Activated naive CD4-positive, alpha-beta T cell treated with anti-CD3 and anti-CD28 coated beads for 36 hours (primary cell): Measurements from ENCODE around the gene BAIAP3. TPM values are rescaled to one million over a fixed set of nuclear protein-coding genes. Genes with fewer than 3 reads are reported as not detected.
A peak's percentile ranks its signal among the peaks of the same experiment; 100 is the strongest.

Experiments
- CTCF ChIA-PET: fragments of 350-600 bp; sonication (Branson Sonifier 250); formaldehyde crosslinking; loops from one replicate; lab custom pipeline; 2021; ENCODE audit warnings: antibody characterized with exemption; lab: Charles Lee
- DNase-seq: peaks from one replicate; pipeline ENCODE4 v3.0.0-alpha.2; 2020
- H3K27ac Mint-ChIP-seq: one replicate; pipeline ENCODE4 v1.8.0; 2021; ENCODE audit warnings: mild to moderate bottlenecking, mixed read lengths
- H3K27me3 Mint-ChIP-seq: one replicate; pipeline ENCODE4 v1.8.0; 2021; ENCODE audit warnings: low read depth, mixed read lengths
- H3K36me3 Mint-ChIP-seq: one replicate; pipeline ENCODE4 v1.8.0; 2021; ENCODE audit warnings: low read depth, mixed read lengths
- H3K4me1 Mint-ChIP-seq: one replicate; pipeline ENCODE4 v1.8.0; 2021; ENCODE audit warnings: low read depth, mixed read lengths
- H3K4me3 Mint-ChIP-seq: one replicate; pipeline ENCODE4 v1.8.0; 2021; ENCODE audit warnings: mild to moderate bottlenecking, moderate library complexity, mixed read lengths
- H3K9me3 Mint-ChIP-seq: one replicate; pipeline ENCODE4 v1.8.0; 2021; ENCODE audit warnings: mixed read lengths
- intact Hi-C: fragments of 100-400 bp; cut with micrococcal nuclease; formaldehyde crosslinking; loops from one replicate; pipeline ENCODE4 v1.15.1; 2023
- total RNA-seq, 2 experiments: library from RNA; stranded (reverse); gene quantifications; one replicate each; pipeline ENCODE4 v1.2.3, GENCODE V29; 2021

BAIAP3 gene
- total RNA-seq, 2 experiments from 2014 or later, result 0.10 to 0.37 TPM

DNA sequence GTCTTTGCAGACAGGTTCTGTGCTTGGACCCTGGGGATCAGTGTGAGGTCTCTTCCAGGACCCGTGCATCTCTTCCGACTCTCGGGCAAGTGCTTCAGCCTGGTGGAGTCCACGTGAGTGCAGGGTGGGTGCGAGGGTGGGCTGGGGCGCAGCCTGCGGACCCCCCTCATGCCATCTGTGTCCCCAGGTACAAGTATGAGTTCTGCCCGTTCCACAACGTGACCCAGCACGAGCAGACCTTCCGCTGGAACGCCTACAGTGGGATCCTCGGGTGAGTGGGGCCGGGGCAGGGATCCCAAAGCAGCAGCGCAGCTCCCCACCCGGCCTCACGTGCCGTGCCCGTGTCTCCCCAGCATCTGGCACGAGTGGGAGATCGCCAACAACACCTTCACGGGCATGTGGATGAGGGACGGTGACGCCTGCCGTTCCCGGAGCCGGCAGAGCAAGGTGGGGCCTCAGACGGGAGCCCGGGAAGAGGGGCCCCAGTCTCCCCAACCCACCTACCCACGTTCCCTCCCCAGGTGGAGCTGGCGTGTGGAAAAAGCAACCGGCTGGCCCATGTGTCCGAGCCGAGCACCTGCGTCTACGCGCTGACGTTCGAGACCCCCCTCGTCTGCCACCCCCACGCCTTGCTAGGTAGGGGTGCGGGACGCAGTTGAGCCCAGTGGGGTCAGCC lies 28.4 kb downstream of the BAIAP3 start:
- H3K4me3 Mint-ChIP-seq, result no peak overlapping the region
- H3K36me3 Mint-ChIP-seq, result peaks cover 14% of the 10 kb centered on the region
- no peak overlapping the region for H3K27ac Mint-ChIP-seq
- no peaks in the 10 kb centered on the region for H3K27me3 Mint-ChIP-seq
- intact Hi-C loops, result no loop called here
- H3K4me1 Mint-ChIP-seq, result peaks cover 5% of the 10 kb centered on the region
- DNase-seq, result no peak
- CTCF ChIA-PET, result interaction anchor here (0.7 to 2.6 kb wide), 3 partner anchors 9 to 177 kb away, joined by 4 to 11 read pairs (median 5); no protein-coding TSS in a partner anchor
- H3K9me3 Mint-ChIP-seq, result no peaks in the 10 kb centered on the region

DNA sequence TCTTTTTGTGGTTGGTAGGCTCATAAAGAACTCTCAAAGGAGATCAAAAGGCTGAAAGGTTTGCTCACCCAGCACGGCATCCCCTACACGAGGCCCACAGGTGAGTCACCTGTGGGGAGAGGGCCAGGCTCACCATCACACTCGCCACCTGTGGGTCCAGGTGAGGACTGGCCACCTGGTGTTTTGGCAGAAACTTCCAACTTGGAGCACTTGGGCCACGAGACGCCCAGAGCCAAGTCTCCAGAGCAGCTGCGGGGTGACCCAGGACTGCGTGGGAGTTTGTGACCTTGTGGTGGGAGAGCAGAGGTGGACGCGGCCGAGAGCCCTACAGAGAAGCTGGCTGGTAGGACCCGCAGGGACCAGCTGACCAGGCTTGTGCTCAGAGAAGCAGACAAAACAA lies 29.4 kb downstream of the BAIAP3 start:
- Mint-ChIP-seq H3K9me3 (no peaks in the 10 kb centered on the region), H3K27me3 (no peaks in the 10 kb centered on the region), H3K36me3 (peaks cover 14% of the 10 kb centered on the region), H3K27ac (no peak overlapping the region), H3K4me3 (no peak overlapping the region), H3K4me1 (peaks cover 5% of the 10 kb centered on the region)
- intact Hi-C loops, result loop anchor here (1.0 kb wide), 3 partner anchors 45 to 175 kb away; no protein-coding TSS in a partner anchor
- DNase-seq, result no peak
- CTCF ChIA-PET, result interaction anchor here (0.6 to 2.6 kb wide), 9 partner anchors 10 to 776 kb away, joined by 3 to 11 read pairs (median 3); no protein-coding TSS in a partner anchor

DNA sequence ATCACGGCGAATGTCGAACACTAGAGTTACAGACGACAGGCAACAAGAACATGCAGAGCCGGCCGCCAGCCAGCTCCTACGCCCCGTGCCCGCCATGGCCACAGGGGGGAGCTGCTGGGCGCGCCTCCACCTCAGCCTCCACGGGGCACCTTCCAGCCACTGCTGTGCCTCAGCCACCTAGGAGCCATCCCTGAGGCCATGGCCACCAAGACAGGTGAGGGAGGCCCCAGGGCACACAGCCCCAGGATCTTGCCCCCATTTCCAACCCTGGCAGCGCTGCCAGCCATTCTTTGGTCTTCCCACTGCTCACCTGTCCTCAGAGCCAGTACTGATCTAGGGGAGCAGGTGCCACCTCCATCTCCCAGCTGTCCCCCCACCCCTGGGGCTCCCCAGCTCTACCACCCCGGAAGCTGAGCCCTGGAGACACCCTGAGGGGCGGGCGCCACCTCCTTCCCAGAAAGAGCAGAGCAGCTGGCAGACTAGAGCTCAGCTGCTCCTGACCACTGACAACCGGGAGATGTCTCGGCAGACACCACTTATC lies 30.1 kb downstream of the BAIAP3 start:
- intact Hi-C loops, result loop anchor here (1.0 kb wide), 3 partner anchors 45 to 175 kb away; no protein-coding TSS in a partner anchor

DNA sequence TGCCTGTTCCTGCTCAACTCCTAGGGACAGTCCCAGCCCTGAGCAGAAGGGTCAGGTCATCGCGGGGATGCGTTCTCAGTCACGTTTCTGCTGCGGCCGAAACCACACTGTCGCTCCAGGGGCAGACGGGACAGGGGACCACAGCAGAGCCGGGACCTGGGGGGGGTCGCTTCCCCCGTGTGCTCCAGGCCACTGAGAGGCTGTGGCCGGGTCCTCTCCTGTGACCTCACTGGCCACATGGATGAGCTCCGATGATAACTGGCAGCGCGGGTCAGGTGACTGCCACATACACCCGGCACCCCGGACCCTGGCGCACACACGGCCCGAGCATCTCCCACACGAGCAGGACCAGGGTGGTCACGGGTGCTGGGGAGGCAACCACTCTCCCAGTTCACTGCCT lies 31.1 kb downstream of the BAIAP3 start:
- H3K4me3 Mint-ChIP-seq, result no peak overlapping the region
- H3K27ac Mint-ChIP-seq, result no peak overlapping the region
- peaks cover 2% of the 10 kb centered on the region for H3K4me1 Mint-ChIP-seq
- H3K9me3 Mint-ChIP-seq, result no peaks in the 10 kb centered on the region
- CTCF ChIA-PET, result interaction anchor here (0.8 to 2.6 kb wide), 9 partner anchors 14 to 347 kb away, joined by 3 to 11 read pairs (median 3); no protein-coding TSS in a partner anchor
- no peak for DNase-seq
- intact Hi-C loops, result no loop called here
- peaks cover 18% of the 10 kb centered on the region for H3K36me3 Mint-ChIP-seq
- no peaks in the 10 kb centered on the region for H3K27me3 Mint-ChIP-seq

More for the DNA sequence above, 30.1 kb downstream of the BAIAP3 start:
- Mint-ChIP-seq H3K4me1 (peaks cover 2% of the 10 kb centered on the region), H3K27me3 (no peaks in the 10 kb centered on the region), H3K4me3 (no peak overlapping the region), H3K27ac (peak overlapping the region; percentile 46), H3K36me3 (peaks cover 17% of the 10 kb centered on the region), H3K9me3 (no peaks in the 10 kb centered on the region)
- DNase-seq, result peak; percentile 79
- CTCF ChIA-PET, result interaction anchor here (0.6 to 2.6 kb wide), 19 partner anchors 10 to 776 kb away, joined by 3 to 11 read pairs (median 3); no protein-coding TSS in a partner anchor

DNA sequence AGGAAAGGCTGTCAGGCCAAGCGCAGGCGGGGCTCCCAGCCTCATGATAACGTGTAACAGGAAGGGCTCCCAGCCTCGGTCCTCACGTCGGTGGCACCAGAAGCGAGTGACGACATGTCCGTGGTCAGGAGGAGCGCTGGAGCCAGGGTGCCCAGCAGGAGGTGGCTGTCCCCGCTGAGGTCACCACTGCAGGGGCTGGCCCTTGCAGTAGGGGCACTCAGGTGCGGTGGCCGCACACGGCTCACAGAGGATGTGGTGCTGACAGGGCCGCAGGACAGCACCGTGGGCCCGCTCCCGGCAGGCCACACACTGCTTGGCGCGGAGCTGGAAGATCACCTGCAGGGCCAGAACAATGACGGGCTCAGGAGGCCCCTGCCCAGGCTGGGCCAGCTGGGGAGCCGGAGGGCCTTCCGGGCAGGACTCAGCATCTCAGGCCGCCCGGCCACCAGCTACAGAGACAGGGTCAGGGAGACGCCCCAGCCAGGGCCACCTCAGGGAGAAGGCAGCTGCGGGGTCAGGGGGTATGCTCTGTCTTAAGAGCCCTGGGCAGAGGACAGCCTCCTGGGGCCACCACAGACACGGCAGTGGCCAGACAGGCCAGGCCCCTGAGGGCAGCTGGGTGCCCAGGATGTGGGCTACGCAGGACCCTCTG lies 32.7 kb downstream of the BAIAP3 start:
- no peak overlapping the region for H3K4me3 Mint-ChIP-seq

DNA sequence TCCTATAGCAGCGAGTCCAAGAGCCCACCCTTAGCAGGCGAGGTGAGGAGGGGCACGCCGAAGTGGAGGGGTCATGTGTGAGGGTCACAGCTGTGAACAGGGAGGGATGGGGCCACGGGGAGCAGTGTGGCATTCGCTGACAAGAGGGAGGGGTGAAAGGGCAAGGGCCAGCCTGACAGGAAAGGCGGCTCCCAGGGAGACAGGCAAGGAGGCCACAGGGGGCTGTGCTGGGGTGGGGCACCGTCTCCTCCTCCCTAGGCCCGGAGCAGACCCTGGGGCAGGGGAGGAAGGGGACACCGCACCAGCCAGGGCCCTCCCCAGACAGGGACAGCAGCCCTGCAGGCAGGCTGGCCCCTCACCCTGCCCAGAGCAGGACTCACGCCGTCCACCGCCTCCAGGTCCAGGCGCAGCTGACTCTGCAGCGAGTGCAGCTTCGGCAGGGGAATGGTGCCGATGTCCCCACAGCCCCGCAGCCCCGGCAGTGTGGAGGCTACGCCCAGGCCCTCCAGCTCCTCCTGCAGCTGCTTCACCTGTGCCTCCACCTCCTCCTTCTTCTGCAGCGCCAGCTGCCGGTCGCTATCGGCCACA lies 33.4 kb downstream of the BAIAP3 start:
- no peak for DNase-seq
- H3K27ac Mint-ChIP-seq, result no peak overlapping the region
- peaks cover 2% of the 10 kb centered on the region for H3K4me1 Mint-ChIP-seq
- peaks cover 17% of the 10 kb centered on the region for H3K36me3 Mint-ChIP-seq
- no peaks in the 10 kb centered on the region for H3K27me3 Mint-ChIP-seq
- no peak overlapping the region for H3K4me3 Mint-ChIP-seq
- CTCF ChIA-PET, result interaction anchor here (0.7 kb wide), 1 partner anchor 339 kb away, joined by 3 read pairs; the partner anchor contains the start of gene MAPK8IP3
- intact Hi-C loops, result no loop called here
- no peaks in the 10 kb centered on the region for H3K9me3 Mint-ChIP-seq

More for the DNA sequence above, 32.7 kb downstream of the BAIAP3 start:
- DNase-seq, result no peak
- H3K36me3 Mint-ChIP-seq, result peaks cover 17% of the 10 kb centered on the region
- CTCF ChIA-PET, result no interaction called here
- intact Hi-C loops, result no loop called here
- H3K27me3 Mint-ChIP-seq, result no peaks in the 10 kb centered on the region
- H3K4me1 Mint-ChIP-seq, result peaks cover 2% of the 10 kb centered on the region
- no peak overlapping the region for H3K27ac Mint-ChIP-seq
- no peaks in the 10 kb centered on the region for H3K9me3 Mint-ChIP-seq

DNA sequence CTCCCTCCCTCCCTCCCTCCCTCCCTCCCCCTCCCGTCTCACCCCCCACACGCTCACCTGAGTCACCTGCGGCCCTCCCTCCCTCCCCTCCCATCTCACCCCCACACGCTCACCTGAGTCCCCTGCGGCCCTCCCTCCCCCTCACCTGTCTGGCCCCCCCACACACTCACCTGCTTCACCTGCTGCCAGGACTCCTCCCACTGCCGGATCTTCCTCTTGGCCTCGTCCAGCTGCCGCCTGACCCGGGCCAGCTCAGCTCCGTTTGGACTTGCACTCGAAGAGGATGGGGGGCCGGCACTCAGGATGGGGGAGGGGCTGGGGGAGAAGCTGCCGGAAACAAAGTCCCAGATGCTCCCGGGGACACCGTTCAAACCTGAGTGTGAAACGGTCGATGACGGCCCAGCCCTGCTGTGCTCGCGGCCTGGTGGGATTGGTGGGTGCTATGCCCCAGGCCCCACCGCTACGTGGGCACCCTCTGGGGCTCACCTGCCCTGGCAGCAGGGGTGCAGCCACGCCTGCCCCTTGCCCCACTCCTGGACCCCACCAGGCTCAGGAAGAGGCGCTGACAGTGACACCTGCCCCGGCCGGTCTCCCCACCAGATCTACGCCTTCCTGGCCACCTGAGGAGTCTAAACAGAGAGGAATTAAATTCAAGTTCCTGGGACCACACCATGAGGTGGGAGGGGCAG lies 34.2 kb downstream of the BAIAP3 start:
- no peaks in the 10 kb centered on the region for H3K9me3 Mint-ChIP-seq
- CTCF ChIA-PET, result interaction anchor here (0.7 kb wide), 1 partner anchor 339 kb away, joined by 3 read pairs; the partner anchor contains the start of gene MAPK8IP3
- intact Hi-C loops, result no loop called here
- H3K27me3 Mint-ChIP-seq, result no peaks in the 10 kb centered on the region
- no peak overlapping the region for H3K27ac Mint-ChIP-seq
- H3K36me3 Mint-ChIP-seq, result peaks cover 17% of the 10 kb centered on the region
- H3K4me1 Mint-ChIP-seq, result peaks cover 2% of the 10 kb centered on the region
- DNase-seq, result no peak
- no peak overlapping the region for H3K4me3 Mint-ChIP-seq

DNA sequence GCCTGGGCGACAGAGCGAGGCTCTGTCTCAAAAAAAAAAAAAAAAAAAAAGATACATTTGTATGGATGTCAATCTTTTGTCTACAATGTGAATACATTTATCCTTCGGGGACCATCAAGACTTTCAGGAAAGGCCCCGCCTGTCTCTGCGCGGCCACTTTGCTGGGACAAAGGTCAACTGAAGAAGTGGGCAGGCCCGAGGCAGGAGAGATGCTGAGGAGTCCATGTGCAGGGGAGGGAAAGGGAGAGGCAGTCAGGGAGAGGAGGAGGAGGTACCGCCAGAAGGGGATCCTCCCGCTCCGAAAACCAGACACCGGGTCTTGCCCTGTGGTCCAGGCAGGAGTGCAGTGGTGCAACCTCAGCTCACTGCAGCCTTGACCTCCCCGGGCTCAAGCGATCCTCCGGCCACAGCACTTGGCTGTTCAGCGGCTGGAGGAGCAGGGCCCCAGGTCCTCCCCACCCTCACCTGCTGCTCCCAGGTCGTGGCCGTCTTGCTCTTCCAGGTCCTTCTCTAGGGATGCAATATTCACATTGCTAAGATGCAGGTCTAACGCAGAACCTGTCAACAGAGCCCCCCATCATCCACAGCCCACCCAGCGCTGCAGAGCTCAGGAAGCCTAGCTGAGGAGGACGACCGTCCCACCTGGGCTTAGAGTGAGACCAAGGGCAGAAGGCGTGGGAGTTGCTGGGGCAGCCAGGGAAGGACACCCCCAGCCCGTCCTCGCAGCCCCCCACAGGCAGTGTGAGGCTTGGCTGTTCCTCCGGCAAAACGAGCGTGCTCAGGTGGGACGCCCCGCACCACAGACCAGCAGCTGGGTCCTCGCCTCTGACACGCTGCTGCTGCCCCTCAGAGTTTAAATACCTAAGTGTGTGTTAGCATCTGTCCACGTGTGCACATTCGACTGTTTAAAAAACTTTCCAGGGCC lies 37.9 kb downstream of the BAIAP3 start:
- Mint-ChIP-seq H3K36me3 (peaks cover 7% of the 10 kb centered on the region), H3K27me3 (no peaks in the 10 kb centered on the region), H3K4me3 (no peak overlapping the region), H3K9me3 (no peaks in the 10 kb centered on the region), H3K4me1 (no peaks in the 10 kb centered on the region), H3K27ac (no peak overlapping the region)
- CTCF ChIA-PET, result interaction anchor here (1.1 kb wide), 1 partner anchor 11 kb away, joined by 3 read pairs; no protein-coding TSS in a partner anchor
- intact Hi-C loops, result no loop called here
- DNase-seq, result no peak

DNA sequence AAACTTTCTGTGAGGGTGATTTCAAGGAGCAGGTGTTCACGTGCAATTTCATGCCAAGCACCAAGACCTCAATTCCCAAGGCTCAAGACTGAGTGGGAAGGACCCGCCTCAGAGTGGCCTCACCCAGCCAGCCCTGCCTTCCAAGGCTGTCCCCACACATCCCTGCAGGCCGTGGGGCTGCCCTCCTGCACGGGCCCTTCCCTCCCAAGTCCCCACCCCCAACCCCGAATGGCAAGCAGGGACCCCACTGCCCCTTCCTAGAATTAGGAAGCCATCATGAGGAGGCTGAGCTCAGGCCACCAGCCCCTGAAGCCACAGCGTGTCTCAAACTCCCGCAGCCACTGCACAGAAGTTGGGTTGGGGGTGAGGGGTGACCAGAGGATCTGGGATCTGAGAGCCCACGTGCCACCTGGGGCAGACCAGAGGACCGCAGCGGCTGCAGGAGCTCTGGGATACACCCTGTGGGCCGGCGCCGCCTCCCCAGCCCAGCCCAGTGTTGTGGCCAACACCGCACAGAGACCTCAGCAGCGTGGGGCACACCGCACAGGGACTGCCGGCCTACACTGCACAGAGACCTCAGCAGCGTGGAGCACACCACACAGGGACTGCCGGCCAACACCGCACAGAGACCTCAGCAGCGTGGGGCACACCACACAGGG lies 39.0 kb downstream of the BAIAP3 start:
- Mint-ChIP-seq H3K27ac (no peak overlapping the region), H3K36me3 (peaks cover 5% of the 10 kb centered on the region), H3K9me3 (no peaks in the 10 kb centered on the region), H3K4me3 (no peak overlapping the region), H3K27me3 (no peaks in the 10 kb centered on the region), H3K4me1 (no peaks in the 10 kb centered on the region)
- DNase-seq, result no peak
- intact Hi-C loops, result no loop called here
- CTCF ChIA-PET, result interaction anchor here (0.6 to 1.1 kb wide), 2 partner anchors 12 to 33 kb away, joined by 3 read pairs; no protein-coding TSS in a partner anchor

DNA sequence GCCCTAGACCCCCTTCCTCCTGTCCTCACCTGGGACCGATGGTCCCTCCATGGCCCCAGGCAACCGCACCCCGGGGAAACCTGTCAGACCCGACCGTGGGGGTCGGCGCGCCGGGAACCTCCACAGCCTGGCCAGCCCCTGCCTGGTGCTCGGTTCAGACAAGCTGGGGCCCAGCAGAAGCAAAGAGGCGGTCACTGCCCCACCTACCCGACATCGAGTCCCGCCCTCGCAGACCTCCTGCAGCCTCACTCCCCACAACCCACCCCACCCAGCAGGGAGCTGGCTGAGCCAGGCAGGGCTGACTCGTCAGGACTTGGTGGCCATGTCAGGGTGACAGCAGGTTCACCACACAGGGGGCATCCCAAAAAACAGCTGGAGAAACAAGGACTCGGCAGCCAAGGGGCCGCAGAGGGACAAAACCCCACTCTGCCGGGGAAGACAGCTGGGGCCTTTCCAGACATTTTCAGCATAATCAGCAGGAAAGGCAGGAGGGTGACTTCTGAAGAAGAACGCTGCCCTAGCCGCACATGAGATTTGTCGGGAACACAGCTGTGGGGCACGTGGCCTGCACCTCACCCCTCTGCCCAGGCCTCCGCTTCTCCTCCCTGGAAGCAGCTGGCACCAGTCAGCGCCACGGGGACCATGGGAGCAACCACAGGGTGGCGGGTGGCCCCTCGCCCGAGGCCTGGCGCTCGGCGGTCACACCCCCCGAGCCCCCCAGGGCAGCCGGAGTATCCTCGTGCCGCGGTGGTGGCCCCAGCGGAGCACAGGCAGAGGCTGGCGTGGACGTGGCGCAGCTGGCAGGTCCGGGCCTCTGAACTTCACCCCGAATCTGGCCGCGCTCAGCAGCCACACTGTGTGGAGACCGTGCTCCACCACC lies 41.2 kb downstream of the BAIAP3 start:
- Mint-ChIP-seq H3K9me3 (no peaks in the 10 kb centered on the region), H3K4me3 (no peak overlapping the region), H3K27ac (no peak overlapping the region), H3K4me1 (peaks cover 14% of the 10 kb centered on the region), H3K36me3 (peaks cover 4% of the 10 kb centered on the region), H3K27me3 (no peaks in the 10 kb centered on the region)
- CTCF ChIA-PET, result no interaction called here
- intact Hi-C loops, result loop anchor here (5.0 kb wide), 1 partner anchor 38 kb away; the partner anchor contains the start of gene UNKL
- DNase-seq, result no peak
